Measurements from ENCODE around the gene BHMT2. TPM values are rescaled to one million over a fixed set of nuclear protein-coding genes. Genes with fewer than 3 reads are reported as not detected.

The BHMT2 gene
- total and polyA plus RNA-seq, 2 of the 4 experiments (the other 2 are of a cell fraction) = 0.36 to 0.60 TPM

GRCh38 chr5:79030663-79031484 lies 38.7 kb upstream of the BHMT2 start:
- Histone ChIP-seq H3K4me2 (ENCODE audit: low read depth, low read length) (no peak overlapping the region), H2BK5ac (ENCODE audit: low read depth, low read length, poor library complexity, severe bottlenecking) (no peak overlapping the region), H3K79me1 (ENCODE audit: low read depth in 1 of 2, low read length in 2 of 2) (no peaks in the 10 kb centered on the region), H3K9me1 (ENCODE audit: insufficient read depth, low read length) (no peaks in the 10 kb centered on the region), H4K20me1 (ENCODE audit: insufficient read depth, low read length) (no peaks in the 10 kb centered on the region), H4K5ac (ENCODE audit: low read depth, low read length) (no peak overlapping the region), H3K27me3 (ENCODE audit: control insufficient read depth, insufficient read depth, low read length) (peaks cover 8% of the 10 kb centered on the region), H2AFZ (replicated peaks; ENCODE audit: low read length, poor library complexity) (no peak overlapping the region), H4K8ac (ENCODE audit: low read depth in 2 of 2, low read length in 2 of 2) (no peak overlapping the region), H3K23ac (ENCODE audit: low read depth, low read length) (no peak overlapping the region), H3K14ac (replicated peaks; ENCODE audit: low read depth, low read length) (no peak overlapping the region), H3K56ac (ENCODE audit: extremely low read depth, insufficient read depth, low read length) (no peak overlapping the region), H3K9ac (ENCODE audit: low read depth, low read length) (no peak overlapping the region), H3K4me3 (ENCODE audit: insufficient read depth, low read depth, low read length) (no peak overlapping the region), H3K36me3 (ENCODE audit: control insufficient read depth, insufficient read depth, low read length) (no peaks in the 10 kb centered on the region), H3K18ac (ENCODE audit: low read depth, low read length) (no peak overlapping the region), H2BK120ac (ENCODE audit: low read depth, low read length) (no peak overlapping the region), H2BK20ac (ENCODE audit: low read depth, low read length) (no peak overlapping the region), H3K27ac (ENCODE audit: insufficient read depth, low read length) (no peak overlapping the region), H3K9me3 (ENCODE audit: control insufficient read depth, insufficient read depth, low read length) (no peaks in the 10 kb centered on the region), H3K4ac (ENCODE audit: low read depth, low read length) (no peak overlapping the region), H3K4me1 (ENCODE audit: control insufficient read depth, insufficient read depth, low read length) (no peaks in the 10 kb centered on the region), H2BK15ac (ENCODE audit: low read depth, low read length) (no peak overlapping the region), H2AK5ac (ENCODE audit: low read depth, low read length) (no peak overlapping the region), H2AK9ac (replicated peaks; ENCODE audit: low read depth, low read length, poor library complexity) (no peak overlapping the region), H4K91ac (ENCODE audit: insufficient read depth, low read depth, low read length) (no peak overlapping the region)
- TF ChIP-seq RFX5 (IDR thresholded peaks at IDR 0.05; ENCODE audit: low read depth, low read length) = no peak
- TF ChIP-seq CEBPB (IDR thresholded peaks at IDR 0.05; ENCODE audit: low read depth, low read length) = no peak
- no peak for TF ChIP-seq POLR2A (IDR thresholded peaks at IDR 0.05; ENCODE audit: low read depth, low read length)
- ChIA-PET POLR2A (ENCODE audit: unreplicated experiment) (interaction anchor here (0.6 kb wide), 1 partner anchor 14 kb away, joined by 7 read pairs; no protein-coding TSS in a partner anchor), CTCF (interaction anchor here (0.7 to 1.4 kb wide), 2 partner anchors 10 to 1009 kb away, joined by 3 to 4 read pairs; no protein-coding TSS in a partner anchor)
- BruUV-seq (replicated peaks) = no TSS peak
- 100% methylated on average over 1 of the region's 11 CpGs; no CpG with 5 or more reads in 1 of the 2 experiments for WGBS, 2 experiments (ENCODE audit: extremely low coverage in 2 of 2, insufficient read length in 1 of 2)
- in situ Hi-C loops (cut with MboI; ENCODE audit: low sequenced_read_pairs) (no loop called here), intact Hi-C loops (cut with micrococcal nuclease) (no loop called here), dilution Hi-C loops (cut with HindIII; ENCODE audit: low sequenced_read_pairs, unreplicated experiment) (no loop called here)
- ATAC-seq (ENCODE audit: low read depth) (no peak), DNase-seq (no peak)

Measured in IMR-90 (cell line).